Cardiac septum (tissue), 1 donor: ENCODE data around the gene ID4. TPM values are rescaled to one million over a fixed set of nuclear protein-coding genes. Genes with fewer than 3 reads are reported as not detected.
"Not testable (repeated sequence)": the region's sequence is repeated elsewhere in the genome, so short reads cannot be mapped to it uniquely, and the experiment has no call there.

Source experiments
- DNase-seq: peaks from one replicate; pipeline ENCODE4 v3.0.0-alpha.2; 2020; ENCODE audit warnings: low spot score
- intact Hi-C: fragments of 100-400 bp; cut with DNase I; formaldehyde crosslinking; loops from one replicate; pipeline ENCODE4 v1.14.0; 2022
- total RNA-seq: library from RNA; stranded (reverse); fragmentation: NEBNext Ultra II Directional; extraction: Animal tissue kit (Norgen Biotek cat#: 25700); gene quantifications from one replicate; pipeline ENCODE4 v1.2.1, GENCODE V29; 2021
- donor health status: DM: no; HTN: no; CAD: no.

The ID4 gene
- total RNA-seq, 1 donor from 2014 or later = 6.8 TPM

- intact Hi-C loops = loop anchor here (5.0 to 10.0 kb wide), 2 partner anchors 40 to 827 kb away; no protein-coding TSS in a partner anchor
- no peak for DNase-seq
Observed at GRCh38 chr6:19852090-19852457, 14.9 kb downstream of the ID4 start.

- intact Hi-C loops = loop anchor here (5.0 to 10.0 kb wide), 2 partner anchors 41 to 828 kb away; no protein-coding TSS in a partner anchor
- DNase-seq = no peak
Observed at GRCh38 chr6:19852927-19853326, 15.8 kb downstream of the ID4 start.

GRCh38 chr6:19854421-19855015 is 17.3 kb downstream of the ID4 start:
- not testable (repeated sequence) for DNase-seq
- intact Hi-C loops = loop anchor here (5.0 to 10.0 kb wide), 2 partner anchors 42 to 830 kb away; no protein-coding TSS in a partner anchor

- intact Hi-C loops = loop anchor here (10.0 kb wide), 1 partner anchor 831 kb away; no protein-coding TSS in a partner anchor
Observed at GRCh38 chr6:19855536-19855935, 18.4 kb downstream of the ID4 start.

GRCh38 chr6:19857139-19857538 is 20.0 kb downstream of the ID4 start:
- intact Hi-C loops = loop anchor here (10.0 kb wide), 1 partner anchor 832 kb away; no protein-coding TSS in a partner anchor
- no peak for DNase-seq

More at GRCh38 chr6:19855536-19855935, 18.4 kb downstream of the ID4 start:
- no peak for DNase-seq

- no peak for DNase-seq
- intact Hi-C loops = loop anchor here (10.0 kb wide), 1 partner anchor 833 kb away; no protein-coding TSS in a partner anchor
Observed at GRCh38 chr6:19857703-19858102, 20.5 kb downstream of the ID4 start.

- no peak for DNase-seq
- intact Hi-C loops = no loop called here
Observed at GRCh38 chr6:19860235-19860877, 23.2 kb downstream of the ID4 start.

GRCh38 chr6:19864285-19864684 is 27.1 kb downstream of the ID4 start:
- intact Hi-C loops = no loop called here
- no peak for DNase-seq

- intact Hi-C loops = no loop called here
- DNase-seq = no peak
Observed at GRCh38 chr6:19865178-19865577, 28.0 kb downstream of the ID4 start.

GRCh38 chr6:19866173-19866984 is 29.2 kb downstream of the ID4 start:
- no peak for DNase-seq
- intact Hi-C loops = no loop called here

- intact Hi-C loops = no loop called here
- no peak for DNase-seq
Observed at GRCh38 chr6:19866985-19867627, 29.9 kb downstream of the ID4 start.

GRCh38 chr6:19869464-19869863 is 32.3 kb downstream of the ID4 start:
- intact Hi-C loops = no loop called here

GRCh38 chr6:19870322-19870721 is 33.2 kb downstream of the ID4 start:
- intact Hi-C loops = no loop called here
- DNase-seq = no peak

More at GRCh38 chr6:19869464-19869863, 32.3 kb downstream of the ID4 start:
- no peak for DNase-seq

- DNase-seq = no peak
- intact Hi-C loops = no loop called here
Observed at GRCh38 chr6:19873031-19873430, 35.9 kb downstream of the ID4 start.

GRCh38 chr6:19876672-19877071 is 39.5 kb downstream of the ID4 start:
- intact Hi-C loops = no loop called here
- no peak for DNase-seq

GRCh38 chr6:19879663-19880062 is 42.5 kb downstream of the ID4 start:
- DNase-seq = no peak
- intact Hi-C loops = no loop called here

GRCh38 chr6:19880066-19880465 is 42.9 kb downstream of the ID4 start:
- intact Hi-C loops = no loop called here
- no peak for DNase-seq

- DNase-seq = no peak
- intact Hi-C loops = no loop called here
Observed at GRCh38 chr6:19891451-19891850, 54.3 kb downstream of the ID4 start.
